GM04503 (cell line): Measurements from ENCODE around the gene SRRD.
"Not testable (repeated sequence)": the region's sequence is repeated elsewhere in the genome, so short reads cannot be mapped to it uniquely, and the experiment has no call there.

Source experiments
- DNase-seq: peaks from one replicate; pipeline ENCODE4 v3.0.0-alpha.2; 2012; ENCODE audit warnings: low read depth

The SRRD gene

GRCh38 chr22:26522012-26522411 lies 38.3 kb downstream of the SRRD start:
- no peak for DNase-seq

GRCh38 chr22:26522592-26522991 lies 38.9 kb downstream of the SRRD start:
- DNase-seq: no peak

GRCh38 chr22:26524870-26525269 lies 41.2 kb downstream of the SRRD start:
- DNase-seq: no peak

- no peak for DNase-seq
These were observed 42.4 kb downstream of the SRRD start for GRCh38 chr22:26525946-26526564.

GRCh38 chr22:26527167-26527566 lies 43.5 kb downstream of the SRRD start:
- DNase-seq: no peak

- DNase-seq: no peak
These were observed 44.1 kb downstream of the SRRD start for GRCh38 chr22:26527574-26528465.

- not testable (repeated sequence) for DNase-seq
These were observed 44.8 kb downstream of the SRRD start for GRCh38 chr22:26528518-26528917.

GRCh38 chr22:26529345-26529744 lies 45.7 kb downstream of the SRRD start:
- DNase-seq: no peak

- DNase-seq: no peak
These were observed 50.6 kb downstream of the SRRD start for GRCh38 chr22:26534171-26534855.

GRCh38 chr22:26534874-26535602 lies 51.4 kb downstream of the SRRD start:
- DNase-seq: no peak

GRCh38 chr22:26535603-26535908 lies 51.9 kb downstream of the SRRD start:
- DNase-seq: no peak

- DNase-seq: no peak
These were observed 52.5 kb downstream of the SRRD start for GRCh38 chr22:26536056-26536761.

GRCh38 chr22:26536762-26537134 lies 53.1 kb downstream of the SRRD start:
- DNase-seq: no peak

GRCh38 chr22:26540119-26540518 lies 56.4 kb downstream of the SRRD start:
- no peak for DNase-seq

GRCh38 chr22:26541167-26541819 lies 57.6 kb downstream of the SRRD start:
- no peak for DNase-seq

- DNase-seq: no peak
These were observed 59.2 kb downstream of the SRRD start for GRCh38 chr22:26542831-26543230.
